K562 (cell line): ENCODE results near the gene SLC39A5. TPM values are rescaled to one million over a fixed set of nuclear protein-coding genes. Genes with fewer than 3 reads are reported as not detected.

Source experiments
- BRCA1 ChIP-seq, 2 experiments: fragments of 450-650 bp in 1 of 2; sonication (generic) in 1 of 2; formaldehyde crosslinking in 1 of 2; IDR thresholded peaks; 2 replicates each; pipeline versions ENCODE4 v1.5.0 to v1.6.1; 2017 to 2020; ENCODE audit warnings: mild to moderate bottlenecking in 1 of 2, missing genetic modification reagents in 1 of 2
- CREM ChIP-seq: IDR thresholded peaks from 2 replicates; pipeline ENCODE4 v1.6.1; 2014; ENCODE audit warnings: antibody characterized with exemption, low read depth
- CTCF ChIP-seq, 3 experiments: IDR thresholded peaks in 2 of 3; conservative IDR thresholded peaks in 1 of 3; 2 replicates each; pipeline ENCODE4 v1.5.1; 2011 to 2012; ENCODE audit warnings: low read length in 3 of 3, mild to moderate bottlenecking in 3 of 3, control low read depth in 2 of 3, improper control_type of control experiment in 1 of 3, inconsistent platforms in 1 of 3, low read depth in 1 of 3, mixed read lengths in 1 of 3, moderate library complexity in 1 of 3; ENCODE audit not compliant: insufficient read depth in 2 of 3
- MAFK ChIP-seq: IDR thresholded peaks from 2 replicates; pipeline ENCODE4 v1.6.1; 2011; ENCODE audit warnings: low read length, improper control_type of control experiment
- POLR2B ChIP-seq: fragments of 450-650 bp; IDR thresholded peaks from 2 replicates; pipeline ENCODE4 v1.6.1; 2018; ENCODE audit warnings: low read depth; ENCODE audit not compliant: partially characterized antibody
- RAD21 ChIP-seq, 2 experiments: fragments of 250-450 bp in 1 of 2; fragments of 450-650 bp in 1 of 2; sonication (Bioruptor Pico) in 1 of 2; formaldehyde crosslinking in 1 of 2; IDR thresholded peaks in 1 of 2; conservative IDR thresholded peaks in 1 of 2; 2 replicates each; pipeline versions ENCODE4 v1.4.0 to v1.8.0; 2020 to 2022; ENCODE audit warnings: mild to moderate bottlenecking in 2 of 2, moderate library complexity in 1 of 2
- SMAD3 ChIP-seq: fragments of 450-650 bp; formaldehyde crosslinking; conservative IDR thresholded peaks from 2 replicates; pipeline ENCODE4 v1.4.0; 2020; ENCODE audit warnings: mild to moderate bottlenecking
- SREBF1 ChIP-seq: fragments of 150-350 bp; IDR thresholded peaks from 2 replicates; pipeline ENCODE4 v1.6.1; 2014; ENCODE audit warnings: antibody characterized with exemption, low read depth, low read length, borderline replicate concordance
- TCF3 ChIP-seq: sonication (generic); formaldehyde crosslinking; IDR thresholded peaks from 2 replicates; pipeline ENCODE4 v1.4.0; 2020; ENCODE audit warnings: mild to moderate bottlenecking, missing genetic modification reagents
- U2AF2 ChIP-seq: fragments of 200-400 bp; formaldehyde crosslinking; optimal IDR thresholded peaks from 2 replicates; pipeline ENCODE3; 2017; ENCODE audit warnings: low read depth, mild to moderate bottlenecking, low read length
- VEZF1 ChIP-seq: fragments of 200-800 bp; sonication (Bioruptor generic); IDR thresholded peaks from 2 replicates; pipeline ENCODE4 v1.6.1; 2017; ENCODE audit warnings: missing genetic modification characterization, missing compliant biosample characterization
- XRCC5 ChIP-seq: fragments of 200-400 bp; formaldehyde crosslinking; IDR thresholded peaks from 2 replicates; pipeline ENCODE4 v1.6.1; 2017; ENCODE audit warnings: low read depth, mild to moderate bottlenecking, low read length
- ZNF121 ChIP-seq: sonication (generic); formaldehyde crosslinking; conservative IDR thresholded peaks from 2 replicates; pipeline ENCODE4 v1.8.0; 2022; ENCODE audit warnings: missing genetic modification reagents
- ZNF184 ChIP-seq: sonication (generic); formaldehyde crosslinking; IDR thresholded peaks from 2 replicates; pipeline ENCODE4 v1.5.0; 2020; ENCODE audit warnings: missing genetic modification reagents
- ZNF511 ChIP-seq: sonication (generic); formaldehyde crosslinking; IDR thresholded peaks from 2 replicates; pipeline ENCODE4 v1.8.0; 2022; ENCODE audit warnings: mild to moderate bottlenecking, missing genetic modification reagents
- ZNF584 ChIP-seq: fragments of 200-800 bp; sonication (Bioruptor generic); IDR thresholded peaks from 2 replicates; pipeline ENCODE4 v1.6.1; 2016; ENCODE audit warnings: low read depth, mild to moderate bottlenecking, missing genetic modification characterization, missing compliant biosample characterization
- ZNF707 ChIP-seq: fragments of 250-450 bp; sonication (Bioruptor Pico); conservative IDR thresholded peaks from 2 replicates; pipeline ENCODE4 v1.8.0; 2022; ENCODE audit warnings: inconsistent platforms, mild to moderate bottlenecking, moderate library complexity
- polyA plus RNA-seq, 8 experiments: library from polyadenylated mRNA; depleted of rRNA in 4 of 8; stranded (reverse) in 5 of 8; unstranded in 3 of 8; fragments of >200 nt; fragmentation: Nextera tagmentation in 2 of 8; fragmentation: Illumina TruSeq in 1 of 8; extraction: Ambion mirVana in 2 of 8; extraction: Trizol in 1 of 8; gene quantifications; 2 replicates each; pipeline versions ENCODE4 v1.2.1 to v1.2.3, GENCODE V29; 2011 to 2014; ENCODE audit warnings: inconsistent platforms in 1 of 8, missing spikeins in 1 of 8
- total RNA-seq, 7 experiments: library from RNA; depleted of rRNA in 6 of 7; stranded (reverse); fragments of >200 nt in 6 of 7; fragmentation: Illumina TruSeq in 2 of 7; extraction: Trizol in 2 of 7; gene quantifications; 2 replicates each; pipeline versions ENCODE4 v1.2.1 to v1.2.3, GENCODE V29; 2011 to 2021; ENCODE audit warnings: low replicate concordance in 1 of 7
- TF ChIP-seq, protein P1 (sequence below): fragments of 250-450 bp; sonication (Bioruptor Pico); IDR thresholded peaks from 2 replicates; pipeline ENCODE4 v1.5.0; 2020; ENCODE audit warnings: mild to moderate bottlenecking
- TF ChIP-seq, protein P2 (sequence below): sonication (generic); formaldehyde crosslinking; IDR thresholded peaks from 2 replicates; pipeline ENCODE4 v1.5.0; 2020; ENCODE audit warnings: missing genetic modification reagents

SLC39A5 gene
- total and polyA plus RNA-seq, 9 of the 15 experiments (the other 6 are each of a cell fraction or from before 2014, with no cell fraction given), result 0.08 to 0.10 TPM; not detected in 7

- TF ChIP-seq U2AF2 (no peak), ZNF511 (CRISPR knock-in tag) (no peak; the same call in 1 of the 2 replicates), BRCA1 (IDR thresholded peaks at IDR 0.05) (no peak), BRCA1 (CRISPR knock-in tag; IDR thresholded peaks at IDR 0.05) (no peak), POLR2B (no peak), SMAD3 (CRISPR knock-in tag) (no peak), RAD21 (CRISPR knock-in tag; conservative IDR thresholded peaks at IDR 0.05 in 1 of 2, IDR thresholded peaks at IDR 0.05 in 1 of 2) (peak; percentile 77), ZNF584 (CRISPR knock-in tag) (no peak), ZNF184 (CRISPR knock-in tag) (no peak), ZNF707 (no peak), SREBF1 (no peak), TCF3 (CRISPR knock-in tag) (peak; percentile 22), CREM (peak; percentile 73), CTCF (IDR thresholded peaks at IDR 0.05 in 2 of 3, conservative IDR thresholded peaks at IDR 0.05 in 1 of 3; ENCODE audit: insufficient read depth in 2 of 3, low read depth in 1 of 3, low read length in 3 of 3) (peak; percentile 81 to 96 (median 81)), XRCC5 (peak; percentile 95), ZNF121 (CRISPR knock-in tag) (0 out of 2 replicates have a peak, but pooled peaks have one; percentile 0), VEZF1 (peak; percentile 75), MAFK (0 out of 2 replicates have a peak, but pooled peaks have one; percentile 1)
- TF ChIP-seq, protein P1, sequence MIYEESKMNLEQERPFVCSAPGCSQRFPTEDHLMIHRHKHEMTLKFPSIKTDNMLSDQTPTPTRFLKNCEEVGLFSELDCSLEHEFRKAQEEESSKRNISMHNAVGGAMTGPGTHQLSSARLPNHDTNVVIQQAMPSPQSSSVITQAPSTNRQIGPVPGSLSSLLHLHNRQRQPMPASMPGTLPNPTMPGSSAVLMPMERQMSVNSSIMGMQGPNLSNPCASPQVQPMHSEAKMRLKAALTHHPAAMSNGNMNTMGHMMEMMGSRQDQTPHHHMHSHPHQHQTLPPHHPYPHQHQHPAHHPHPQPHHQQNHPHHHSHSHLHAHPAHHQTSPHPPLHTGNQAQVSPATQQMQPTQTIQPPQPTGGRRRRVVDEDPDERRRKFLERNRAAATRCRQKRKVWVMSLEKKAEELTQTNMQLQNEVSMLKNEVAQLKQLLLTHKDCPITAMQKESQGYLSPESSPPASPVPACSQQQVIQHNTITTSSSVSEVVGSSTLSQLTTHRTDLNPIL, result no peak
- TF ChIP-seq, protein P2, sequence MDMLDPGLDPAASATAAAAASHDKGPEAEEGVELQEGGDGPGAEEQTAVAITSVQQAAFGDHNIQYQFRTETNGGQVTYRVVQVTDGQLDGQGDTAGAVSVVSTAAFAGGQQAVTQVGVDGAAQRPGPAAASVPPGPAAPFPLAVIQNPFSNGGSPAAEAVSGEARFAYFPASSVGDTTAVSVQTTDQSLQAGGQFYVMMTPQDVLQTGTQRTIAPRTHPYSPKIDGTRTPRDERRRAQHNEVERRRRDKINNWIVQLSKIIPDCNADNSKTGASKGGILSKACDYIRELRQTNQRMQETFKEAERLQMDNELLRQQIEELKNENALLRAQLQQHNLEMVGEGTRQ (CRISPR knock-in tag), result peak; percentile 60
Measured at GRCh38 chr12:56224102-56224701, 5.6 kb upstream of the SLC39A5 start, which contains the start of gene NABP2 (continued).
